Mesenchymal stem cell (in vitro differentiated cells and primary cell): ENCODE measurements around the gene DIAPH2.

Experiments
- DNase-seq: peaks from one replicate; pipeline ENCODE4 v3.0.0-alpha.2; 2013
- H2AFZ ChIP-seq: one replicate; pipeline ENCODE4 v1.6.1; 2013; ENCODE audit warnings: low read depth, mild to moderate bottlenecking, control low read depth, inconsistent platforms, low read length, moderate library complexity
- H2AK5ac ChIP-seq: 2 replicates; pipeline ENCODE4 v1.6.1; 2013; ENCODE audit warnings: low read length, moderate library complexity, mild to moderate bottlenecking, inconsistent platforms; ENCODE audit not compliant: severe bottlenecking
- H2BK120ac ChIP-seq: one replicate; pipeline ENCODE4 v1.6.1; 2013; ENCODE audit warnings: low read depth, mild to moderate bottlenecking, inconsistent platforms, low read length, moderate library complexity
- H2BK12ac ChIP-seq, 2 experiments: one replicate each; pipeline ENCODE4 v1.6.1; 2013; ENCODE audit warnings: inconsistent platforms in 2 of 2, low read length in 2 of 2, mild to moderate bottlenecking in 2 of 2, moderate library complexity in 2 of 2, control low read depth in 1 of 2
- H2BK15ac ChIP-seq: one replicate; pipeline ENCODE4 v1.6.1; 2013; ENCODE audit warnings: mild to moderate bottlenecking, low read depth, inconsistent platforms; ENCODE audit not compliant: poor library complexity, severe bottlenecking
- H2BK5ac ChIP-seq: 2 replicates; pipeline ENCODE4 v1.6.1; 2013; ENCODE audit warnings: low read depth, mild to moderate bottlenecking, low read length, control low read depth, inconsistent platforms; ENCODE audit not compliant: poor library complexity, severe bottlenecking
- H3K14ac ChIP-seq, 2 experiments: one replicate each; pipeline ENCODE4 v1.6.1; 2013; ENCODE audit warnings: inconsistent platforms in 2 of 2, low read length in 2 of 2, control low read depth in 1 of 2, mild to moderate bottlenecking in 1 of 2, moderate library complexity in 1 of 2
- H3K18ac ChIP-seq, 2 experiments: one replicate each; pipeline ENCODE4 v1.6.1; 2013; ENCODE audit warnings: inconsistent platforms in 2 of 2, low read length in 2 of 2, control low read depth in 1 of 2, low read depth in 1 of 2, mild to moderate bottlenecking in 1 of 2
- H3K23ac ChIP-seq, 2 experiments: one replicate each; pipeline ENCODE4 v1.6.1; 2013; ENCODE audit warnings: inconsistent platforms in 2 of 2, low read length in 2 of 2, mild to moderate bottlenecking in 2 of 2, moderate library complexity in 2 of 2, control low read depth in 1 of 2
- H3K27ac ChIP-seq: 2 replicates; pipeline ENCODE4 v1.5.1; 2013; ENCODE audit warnings: mild to moderate bottlenecking, moderate library complexity, low read length, control low read depth, inconsistent platforms; ENCODE audit not compliant: poor library complexity, severe bottlenecking
- H3K27me3 ChIP-seq, 2 experiments: 2 replicates each; pipeline versions ENCODE4 v1.6.1 to v1.7.0; 2013; ENCODE audit warnings: low read length in 2 of 2, mild to moderate bottlenecking in 2 of 2, moderate library complexity in 2 of 2, control low read depth in 1 of 2, inconsistent platforms in 1 of 2; ENCODE audit not compliant: control insufficient read depth in 1 of 2, insufficient read depth in 1 of 2
- H3K36me3 ChIP-seq, 2 experiments: 2 replicates each; pipeline versions ENCODE4 v1.6.1 to v1.7.0; 2013; ENCODE audit warnings: low read length in 2 of 2, control low read depth in 1 of 2, inconsistent platforms in 1 of 2, low read depth in 1 of 2, mild to moderate bottlenecking in 1 of 2; ENCODE audit not compliant: insufficient read depth in 2 of 2, control insufficient read depth in 1 of 2
- H3K4ac ChIP-seq, 2 experiments: one replicate each; pipeline ENCODE4 v1.6.1; 2013; ENCODE audit warnings: inconsistent platforms in 2 of 2, low read length in 2 of 2, mild to moderate bottlenecking in 2 of 2, moderate library complexity in 2 of 2, control low read depth in 1 of 2, low read depth in 1 of 2
- H3K4me1 ChIP-seq: 2 replicates; pipeline ENCODE4 v1.6.1; 2013; ENCODE audit warnings: low read depth, low read length, control low read depth; ENCODE audit not compliant: control insufficient read depth, insufficient read depth
- H3K4me2 ChIP-seq: 2 replicates; pipeline ENCODE4 v1.6.1; 2013; ENCODE audit warnings: low read length, mild to moderate bottlenecking, inconsistent platforms; ENCODE audit not compliant: poor library complexity, severe bottlenecking
- H3K4me3 ChIP-seq, 2 experiments: 2 replicates each; pipeline versions ENCODE4 v1.5.1 to v1.7.0; 2013; ENCODE audit warnings: low read length in 2 of 2, mild to moderate bottlenecking in 2 of 2, control low read depth in 1 of 2, low read depth in 1 of 2; ENCODE audit not compliant: insufficient read depth in 1 of 2
- H3K79me1 ChIP-seq: replicated peaks from 2 replicates; pipeline ENCODE4 v1.6.1; 2013; ENCODE audit warnings: mild to moderate bottlenecking, control low read depth, low read length, inconsistent platforms; ENCODE audit not compliant: poor library complexity, severe bottlenecking
- H3K9ac ChIP-seq: 2 replicates; pipeline ENCODE4 v1.7.0; 2013; ENCODE audit warnings: mild to moderate bottlenecking, low read length, moderate library complexity
- H3K9me3 ChIP-seq: 2 replicates; pipeline ENCODE4 v1.7.0; 2013; ENCODE audit warnings: mild to moderate bottlenecking, low read length; ENCODE audit not compliant: control insufficient read depth
- H4K8ac ChIP-seq: one replicate; pipeline ENCODE4 v1.6.1; 2013; ENCODE audit warnings: inconsistent platforms, mild to moderate bottlenecking, low read length, moderate library complexity
- H4K91ac ChIP-seq: one replicate; pipeline ENCODE4 v1.6.1; 2013; ENCODE audit warnings: mild to moderate bottlenecking, low read length, inconsistent platforms
- WGBS: methylation state at CpG from one replicate; pipeline ENCODE4 v1.1.7; 2013; ENCODE audit warnings: mixed read lengths; 5-methylcytosine and 5-hydroxymethylcytosine counted together

Gene DIAPH2

GRCh38 chrX:97065973-97066372 lies 381.3 kb downstream of the DIAPH2 start:
- Histone ChIP-seq H3K14ac (no peak overlapping the region), H3K36me3 (no peaks in the 10 kb centered on the region), H3K9ac (no peak overlapping the region), H2BK120ac (no peak overlapping the region), H3K4me2 (no peak overlapping the region), H3K4me3 (no peak overlapping the region), H2BK5ac (no peak overlapping the region), H4K91ac (no peak overlapping the region), H4K8ac (no peak overlapping the region), H3K18ac (no peak overlapping the region), H3K9me3 (no peaks in the 10 kb centered on the region), H3K4me1 (no peaks in the 10 kb centered on the region), H3K27me3 (no peaks in the 10 kb centered on the region), H2BK15ac (no peak overlapping the region), H2AK5ac (no peak overlapping the region), H3K79me1 (no peaks in the 10 kb centered on the region), H3K4ac (no peak overlapping the region), H2BK12ac (no peak overlapping the region), H3K27ac (no peak overlapping the region), H3K23ac (no peak overlapping the region), H2AFZ (no peak overlapping the region)
- DNase-seq: peak; percentile 0

- no peak overlapping the region for H2BK15ac ChIP-seq
- no peak overlapping the region for H4K8ac ChIP-seq
- no peaks in the 10 kb centered on the region for H3K27me3 ChIP-seq
- no peak overlapping the region for H2BK12ac ChIP-seq
- H3K4me2 ChIP-seq: no peak overlapping the region
- H2AFZ ChIP-seq: no peak overlapping the region
- H4K91ac ChIP-seq: no peak overlapping the region
- H2BK120ac ChIP-seq: no peak overlapping the region
- H2AK5ac ChIP-seq: no peak overlapping the region
- H3K4ac ChIP-seq: no peak overlapping the region
- no peaks in the 10 kb centered on the region for H3K36me3 ChIP-seq
- no peak overlapping the region for H3K18ac ChIP-seq
- DNase-seq: no peak
- H3K23ac ChIP-seq: no peak overlapping the region
- no peaks in the 10 kb centered on the region for H3K79me1 ChIP-seq
- no peaks in the 10 kb centered on the region for H3K4me1 ChIP-seq
- no peak overlapping the region for H3K4me3 ChIP-seq
- no peaks in the 10 kb centered on the region for H3K9me3 ChIP-seq
- H3K9ac ChIP-seq: no peak overlapping the region
- no peak overlapping the region for H3K27ac ChIP-seq
- no peak overlapping the region for H3K14ac ChIP-seq
- no CpG with 5 or more reads among the region's 3 CpGs for WGBS
- H2BK5ac ChIP-seq: no peak overlapping the region
Observed at GRCh38 chrX:97066381-97066780, 381.7 kb downstream of the DIAPH2 start.

GRCh38 chrX:97070346-97070745 lies 385.7 kb downstream of the DIAPH2 start:
- Histone ChIP-seq H3K79me1 (no peaks in the 10 kb centered on the region), H3K27ac (no peak overlapping the region), H3K9ac (no peak overlapping the region), H3K23ac (no peak overlapping the region), H2AK5ac (no peak overlapping the region), H2BK120ac (no peak overlapping the region), H2BK12ac (no peak overlapping the region), H2BK15ac (no peak overlapping the region), H3K27me3 (no peaks in the 10 kb centered on the region), H3K4me2 (no peak overlapping the region), H3K4me1 (no peaks in the 10 kb centered on the region), H3K18ac (no peak overlapping the region), H3K4me3 (no peak overlapping the region), H3K36me3 (no peaks in the 10 kb centered on the region), H3K14ac (no peak overlapping the region), H3K4ac (no peak overlapping the region), H2AFZ (no peak overlapping the region), H3K9me3 (no peaks in the 10 kb centered on the region), H4K91ac (no peak overlapping the region), H4K8ac (no peak overlapping the region), H2BK5ac (no peak overlapping the region)
- no CpG with 5 or more reads among the region's 1 CpG for WGBS
- peak; percentile 0 for DNase-seq

GRCh38 chrX:97074400-97074799 lies 389.8 kb downstream of the DIAPH2 start:
- no peaks in the 10 kb centered on the region for H3K79me1 ChIP-seq
- H3K36me3 ChIP-seq: no peaks in the 10 kb centered on the region
- no peak overlapping the region for H2BK5ac ChIP-seq
- DNase-seq: no peak
- H2BK15ac ChIP-seq: no peak overlapping the region
- no peak overlapping the region for H2BK12ac ChIP-seq
- H3K23ac ChIP-seq: no peak overlapping the region
- no peaks in the 10 kb centered on the region for H3K4me1 ChIP-seq
- no peaks in the 10 kb centered on the region for H3K27me3 ChIP-seq
- no peak overlapping the region for H3K4ac ChIP-seq
- H3K18ac ChIP-seq: no peak overlapping the region
- H3K27ac ChIP-seq: no peak overlapping the region
- H3K14ac ChIP-seq: no peak overlapping the region
- H3K4me3 ChIP-seq: no peak overlapping the region
- H4K91ac ChIP-seq: no peak overlapping the region
- no peak overlapping the region for H2AFZ ChIP-seq
- H2BK120ac ChIP-seq: no peak overlapping the region
- no peaks in the 10 kb centered on the region for H3K9me3 ChIP-seq
- H4K8ac ChIP-seq: no peak overlapping the region
- no peak overlapping the region for H3K4me2 ChIP-seq
- no peak overlapping the region for H2AK5ac ChIP-seq
- H3K9ac ChIP-seq: no peak overlapping the region
